ENCODE results near the gene DHRSX.
"Not testable (repeated sequence)": the region's sequence is repeated elsewhere in the genome, so short reads cannot be mapped to it uniquely, and the experiment has no call there.

Gene DHRSX

DNA sequence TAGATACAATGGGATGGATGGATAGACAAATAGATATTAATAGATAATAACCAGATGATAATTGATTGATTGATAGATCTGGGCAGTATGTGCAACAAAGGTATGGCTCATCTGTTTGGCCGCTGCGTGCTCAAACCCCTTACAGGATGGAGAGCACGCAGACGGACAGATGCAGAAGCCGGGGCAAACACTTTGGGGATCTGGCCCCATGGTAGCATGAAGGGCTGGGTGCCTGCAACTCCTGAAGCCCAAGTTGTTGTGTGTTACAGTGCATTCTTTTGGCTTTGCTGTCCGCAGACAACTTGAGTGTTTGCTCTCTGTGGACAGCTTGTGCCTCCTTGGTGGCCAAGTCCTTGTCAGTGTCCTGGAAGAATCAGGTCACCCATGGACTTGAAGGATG is 10.6 kb upstream of the DHRSX start:
- no peak overlapping the region for H3K27ac ChIP-seq
- CTCF ChIA-PET, result no interaction called here
- DNase-seq (ENCODE audit: low spot score), result no peak
- TF ChIP-seq, protein P1, sequence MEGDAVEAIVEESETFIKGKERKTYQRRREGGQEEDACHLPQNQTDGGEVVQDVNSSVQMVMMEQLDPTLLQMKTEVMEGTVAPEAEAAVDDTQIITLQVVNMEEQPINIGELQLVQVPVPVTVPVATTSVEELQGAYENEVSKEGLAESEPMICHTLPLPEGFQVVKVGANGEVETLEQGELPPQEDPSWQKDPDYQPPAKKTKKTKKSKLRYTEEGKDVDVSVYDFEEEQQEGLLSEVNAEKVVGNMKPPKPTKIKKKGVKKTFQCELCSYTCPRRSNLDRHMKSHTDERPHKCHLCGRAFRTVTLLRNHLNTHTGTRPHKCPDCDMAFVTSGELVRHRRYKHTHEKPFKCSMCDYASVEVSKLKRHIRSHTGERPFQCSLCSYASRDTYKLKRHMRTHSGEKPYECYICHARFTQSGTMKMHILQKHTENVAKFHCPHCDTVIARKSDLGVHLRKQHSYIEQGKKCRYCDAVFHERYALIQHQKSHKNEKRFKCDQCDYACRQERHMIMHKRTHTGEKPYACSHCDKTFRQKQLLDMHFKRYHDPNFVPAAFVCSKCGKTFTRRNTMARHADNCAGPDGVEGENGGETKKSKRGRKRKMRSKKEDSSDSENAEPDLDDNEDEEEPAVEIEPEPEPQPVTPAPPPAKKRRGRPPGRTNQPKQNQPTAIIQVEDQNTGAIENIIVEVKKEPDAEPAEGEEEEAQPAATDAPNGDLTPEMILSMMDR (conservative IDR thresholded peaks at IDR 0.05; ENCODE audit: low read depth), result no peak
- POLR2A ChIA-PET (ENCODE audit: low non-redundant PET), result no interaction called here

DNA sequence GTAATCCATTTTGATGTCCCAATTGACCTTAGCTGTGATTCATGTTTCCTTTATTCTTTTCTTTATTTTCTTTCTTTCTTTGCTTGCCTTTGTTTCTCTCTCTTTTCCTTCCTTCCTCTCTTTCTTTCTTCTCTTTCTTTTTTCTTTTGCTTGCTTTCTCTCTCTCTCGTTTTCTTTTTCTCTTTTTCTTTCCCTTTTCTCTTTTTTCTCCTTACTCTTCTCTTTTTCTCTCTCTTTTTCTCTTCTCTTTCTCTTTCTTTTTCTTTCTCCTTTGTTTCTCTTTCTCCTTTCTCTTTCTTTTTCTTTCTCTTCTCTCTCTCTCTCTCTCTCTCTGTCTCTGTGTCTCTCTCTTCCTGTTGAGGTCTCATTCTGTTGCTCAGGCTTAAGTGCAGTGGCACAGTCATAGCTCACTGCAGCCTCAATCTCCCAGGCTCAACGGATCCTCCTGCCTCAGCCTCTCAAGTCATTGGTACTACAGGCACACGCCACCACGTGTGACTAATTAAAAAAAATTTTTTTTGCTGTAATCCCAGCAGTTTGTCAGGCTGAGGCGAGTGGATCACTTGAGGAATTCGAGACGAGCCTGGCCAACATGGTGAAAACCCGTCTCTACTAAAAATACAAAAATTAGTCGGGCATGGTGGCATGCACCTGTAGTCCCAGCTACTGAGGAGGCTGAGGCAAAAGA is 8.0 kb upstream of the DHRSX start:
- TF ChIP-seq, protein P1 (conservative IDR thresholded peaks at IDR 0.05; ENCODE audit: low read depth), result no peak
- ChIA-PET CTCF (no interaction called here), POLR2A (ENCODE audit: low non-redundant PET) (no interaction called here)
- H3K27ac ChIP-seq, result no peak overlapping the region
- no peak for DNase-seq (ENCODE audit: low spot score)

DNA sequence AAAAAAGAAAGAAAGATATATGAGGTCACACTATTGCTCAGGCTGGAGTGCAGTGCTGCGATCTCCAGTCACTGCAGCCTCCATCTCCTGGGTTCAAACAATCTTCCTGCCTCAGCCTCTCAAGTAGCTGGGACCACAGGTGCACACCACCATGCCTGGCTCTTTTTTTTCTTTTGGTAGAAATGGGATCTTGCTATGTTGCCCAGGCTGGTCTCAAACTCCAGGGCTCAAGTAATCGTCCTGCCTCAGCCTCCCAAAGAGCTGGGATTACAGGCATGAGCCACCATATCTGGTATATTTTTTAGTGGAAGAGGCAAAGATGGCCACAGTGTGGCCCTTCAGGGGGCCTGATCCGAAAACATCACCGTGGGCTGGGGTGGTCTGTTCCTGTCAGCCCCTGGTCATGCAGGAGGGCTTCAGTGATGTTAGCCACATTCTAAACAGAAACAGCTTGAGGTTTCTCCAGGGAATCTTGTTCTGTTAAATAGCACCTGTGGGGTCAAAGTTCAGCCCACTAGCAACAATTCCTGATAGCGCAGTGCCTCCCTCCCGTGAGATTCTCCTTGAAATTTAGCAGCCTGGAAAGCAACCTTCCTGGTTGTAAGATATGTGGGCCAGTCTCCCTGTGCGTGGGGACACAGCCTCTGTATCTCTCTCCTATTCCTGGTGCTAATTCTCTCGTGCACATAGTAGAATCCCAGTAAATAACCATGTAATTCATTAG is 7.3 kb upstream of the DHRSX start:
- no peak overlapping the region for H3K27ac ChIP-seq
- POLR2A ChIA-PET (ENCODE audit: low non-redundant PET), result no interaction called here
- CTCF ChIA-PET, result no interaction called here
- TF ChIP-seq, protein P1 (conservative IDR thresholded peaks at IDR 0.05; ENCODE audit: low read depth), result no peak
- DNase-seq (ENCODE audit: low spot score), result no peak

DNA sequence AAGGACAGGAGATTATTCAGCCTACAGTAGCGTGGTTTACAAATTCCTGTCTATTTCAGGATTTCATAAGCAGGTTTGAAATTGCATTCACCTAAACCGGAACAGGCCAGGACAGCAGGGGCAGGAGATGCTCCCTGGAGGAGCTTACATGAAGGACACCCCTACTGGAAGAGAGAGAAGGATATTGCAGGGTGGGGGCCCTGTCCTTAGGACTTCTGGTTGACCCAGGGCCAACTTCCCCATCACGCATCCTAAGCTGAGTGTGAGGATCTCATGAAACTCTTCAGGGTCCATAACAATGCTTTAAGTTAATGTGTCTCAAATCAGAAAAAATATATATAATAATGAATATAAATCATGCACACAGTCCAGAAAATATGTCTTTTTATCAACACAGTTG is 6.4 kb upstream of the DHRSX start:
- ChIA-PET CTCF (no interaction called here), POLR2A (ENCODE audit: low non-redundant PET) (no interaction called here)
- no peak for DNase-seq (ENCODE audit: low spot score)
- H3K27ac ChIP-seq, result no peak overlapping the region
- TF ChIP-seq, protein P1 (conservative IDR thresholded peaks at IDR 0.05; ENCODE audit: low read depth), result no peak

DNA sequence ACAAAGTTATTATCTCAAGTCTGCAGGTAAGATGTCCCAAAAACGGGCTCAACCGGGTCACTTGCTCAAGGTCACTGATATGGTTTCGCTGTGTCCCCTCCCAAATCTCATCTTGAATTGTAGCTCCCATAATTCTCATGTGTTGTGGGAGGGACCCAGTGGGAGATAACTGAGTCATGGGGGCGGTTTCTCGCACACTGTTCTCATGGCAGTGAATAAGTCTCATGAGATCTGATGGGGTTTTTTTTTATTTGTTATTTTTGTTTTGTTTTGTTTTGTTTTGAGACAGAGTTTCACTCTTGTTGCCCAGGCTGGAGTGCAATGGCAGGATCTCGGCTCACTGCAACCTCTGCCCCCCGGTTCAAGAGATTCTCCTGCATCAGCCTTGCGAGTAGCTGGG is 4.6 kb upstream of the DHRSX start:
- CTCF ChIA-PET; H3K27ac ChIP-seq; DNase-seq (ENCODE audit: low spot score); POLR2A ChIA-PET (ENCODE audit: low non-redundant PET): not testable (repeated sequence)

DNA sequence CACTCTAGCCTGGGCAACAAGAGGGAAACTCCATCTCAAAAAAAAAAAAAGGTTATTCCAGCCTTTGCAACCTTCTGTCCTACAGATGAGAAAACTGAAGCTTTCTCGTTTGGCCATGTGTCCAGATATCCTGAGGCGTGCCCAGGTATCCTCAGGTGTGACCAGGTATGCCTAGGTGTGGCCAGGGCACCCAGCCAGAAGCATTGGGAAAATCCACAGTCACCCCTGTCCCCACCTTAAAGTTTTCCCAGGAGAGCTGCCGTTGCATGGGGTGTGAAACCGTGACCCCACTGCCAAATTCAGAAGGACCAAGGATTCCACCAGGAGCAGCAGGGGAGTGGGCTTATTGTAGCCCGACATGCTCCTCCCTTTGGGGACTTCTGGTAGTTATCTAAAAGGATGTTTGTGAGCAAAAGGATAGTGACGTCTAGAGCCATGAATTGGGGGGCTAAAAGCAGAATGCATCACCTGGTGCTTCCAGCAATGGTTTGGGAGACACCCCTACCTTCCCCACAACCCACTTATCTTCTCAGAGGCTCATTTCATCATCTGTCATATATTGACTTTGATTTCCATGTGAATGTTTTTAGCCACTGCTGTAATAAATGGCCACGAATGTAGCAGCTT is 4.0 kb upstream of the DHRSX start:
- no peak for DNase-seq (ENCODE audit: low spot score)
- TF ChIP-seq, protein P1 (conservative IDR thresholded peaks at IDR 0.05; ENCODE audit: low read depth), result no peak
- POLR2A ChIA-PET (ENCODE audit: low non-redundant PET), result no interaction called here
- CTCF ChIA-PET, result no interaction called here
- H3K27ac ChIP-seq, result no peak overlapping the region

Data from RWPE1 (cell line).